Neural progenitor cell (in vitro differentiated cells): Measurements from ENCODE around the gene ALKBH7.

Experiments used
- CTCF ChIP-seq: fragments of 200-600 bp; sonication (generic); IDR thresholded peaks from 2 replicates; pipeline ENCODE4 v1.5.1; 2017; ENCODE audit warnings: antibody characterized with exemption, mild to moderate bottlenecking
- EZH2 ChIP-seq: fragments of 200-600 bp; sonication (generic); IDR thresholded peaks from 2 replicates; pipeline ENCODE4 v1.6.1; 2017; ENCODE audit warnings: antibody characterized with exemption, mild to moderate bottlenecking, moderate library complexity

GRCh38 chr19:6357174-6357573 lies 15.4 kb upstream of the ALKBH7 start:
- no peak for TF ChIP-seq CTCF
- TF ChIP-seq EZH2, result no peak
